Amygdala (tissue), 56 donors: ENCODE results near the gene SP9.

Source experiments
- DNase-seq, 56 donors: peaks; one replicate each; lab custom pipeline; 2025; lab: John Stamatoyannopoulos, UW

SP9 gene

GRCh38 chr2:174333017-174333371, 1.8 kb upstream of the SP9 start:
- DNase-seq: no peak

DNA sequence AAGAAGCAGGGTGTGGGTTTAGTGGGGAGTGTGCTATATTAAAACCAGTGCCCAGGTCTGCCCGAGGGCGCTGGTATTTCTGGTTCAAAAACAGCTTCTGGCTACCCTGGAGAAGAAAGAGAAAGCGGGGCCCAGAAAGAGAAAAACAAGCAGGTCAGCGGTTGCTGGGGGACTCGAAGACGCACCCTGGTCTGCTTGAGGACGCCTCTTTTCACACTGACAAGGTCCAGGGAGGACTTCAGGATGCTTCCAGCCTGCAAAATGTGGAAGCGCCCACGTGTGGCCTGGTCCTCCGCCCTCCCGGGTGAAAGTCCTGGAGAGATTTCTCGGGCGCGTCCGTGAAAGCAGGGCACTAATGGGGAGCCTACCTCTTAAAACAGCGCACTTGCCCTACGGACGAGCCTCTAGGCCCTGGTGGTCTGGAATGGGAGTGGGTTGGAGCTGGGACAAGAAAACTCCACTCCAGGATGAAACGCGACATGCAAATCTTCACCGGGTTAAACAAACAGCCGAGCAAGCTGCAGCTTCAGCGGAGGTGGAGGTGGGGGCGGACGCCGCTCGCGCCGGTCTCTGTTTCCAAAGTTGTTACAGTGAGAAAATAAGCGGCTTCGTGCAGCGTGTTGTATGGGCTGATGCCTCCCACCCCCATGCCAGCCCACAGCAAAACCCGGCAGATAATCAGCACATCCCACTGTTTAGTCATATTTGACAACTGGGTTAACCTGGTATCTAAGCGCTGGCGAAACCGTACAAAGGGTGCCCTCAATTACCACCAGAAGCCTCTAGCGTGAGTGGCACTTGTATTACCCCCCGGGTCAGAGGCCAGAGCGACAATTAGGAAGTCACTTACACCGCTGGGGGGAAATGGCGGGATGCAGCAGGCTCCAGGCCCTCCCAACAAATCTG, 1.1 kb upstream of the SP9 start:
- no peak for DNase-seq

GRCh38 chr2:174334278-174334715, 457 bp upstream of the SP9 start:
- no peak for DNase-seq

GRCh38 chr2:174335254-174335987, 667 bp downstream of the SP9 start:
- DNase-seq: no peak

DNA sequence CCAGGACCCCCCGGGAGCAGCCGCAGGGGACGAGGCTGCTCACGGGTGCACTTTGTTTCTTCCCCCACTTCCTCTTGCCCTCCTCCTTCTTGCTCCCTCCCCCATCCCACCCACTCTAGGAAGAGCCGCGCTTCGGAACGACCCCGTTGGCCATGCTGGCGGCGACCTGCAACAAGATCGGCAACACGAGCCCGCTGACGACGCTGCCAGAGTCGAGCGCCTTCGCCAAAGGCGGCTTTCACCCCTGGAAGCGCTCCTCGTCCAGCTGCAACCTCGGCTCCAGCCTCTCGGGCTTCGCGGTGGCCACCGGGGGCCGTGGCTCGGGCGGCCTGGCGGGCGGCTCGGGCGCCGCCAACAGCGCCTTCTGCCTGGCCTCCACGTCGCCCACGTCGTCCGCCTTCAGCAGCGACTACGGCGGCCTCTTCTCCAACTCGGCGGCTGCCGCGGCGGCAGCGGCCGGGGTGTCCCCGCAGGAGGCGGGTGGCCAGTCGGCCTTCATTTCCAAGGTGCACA, 1.3 kb downstream of the SP9 start:
- DNase-seq: no peak

DNA sequence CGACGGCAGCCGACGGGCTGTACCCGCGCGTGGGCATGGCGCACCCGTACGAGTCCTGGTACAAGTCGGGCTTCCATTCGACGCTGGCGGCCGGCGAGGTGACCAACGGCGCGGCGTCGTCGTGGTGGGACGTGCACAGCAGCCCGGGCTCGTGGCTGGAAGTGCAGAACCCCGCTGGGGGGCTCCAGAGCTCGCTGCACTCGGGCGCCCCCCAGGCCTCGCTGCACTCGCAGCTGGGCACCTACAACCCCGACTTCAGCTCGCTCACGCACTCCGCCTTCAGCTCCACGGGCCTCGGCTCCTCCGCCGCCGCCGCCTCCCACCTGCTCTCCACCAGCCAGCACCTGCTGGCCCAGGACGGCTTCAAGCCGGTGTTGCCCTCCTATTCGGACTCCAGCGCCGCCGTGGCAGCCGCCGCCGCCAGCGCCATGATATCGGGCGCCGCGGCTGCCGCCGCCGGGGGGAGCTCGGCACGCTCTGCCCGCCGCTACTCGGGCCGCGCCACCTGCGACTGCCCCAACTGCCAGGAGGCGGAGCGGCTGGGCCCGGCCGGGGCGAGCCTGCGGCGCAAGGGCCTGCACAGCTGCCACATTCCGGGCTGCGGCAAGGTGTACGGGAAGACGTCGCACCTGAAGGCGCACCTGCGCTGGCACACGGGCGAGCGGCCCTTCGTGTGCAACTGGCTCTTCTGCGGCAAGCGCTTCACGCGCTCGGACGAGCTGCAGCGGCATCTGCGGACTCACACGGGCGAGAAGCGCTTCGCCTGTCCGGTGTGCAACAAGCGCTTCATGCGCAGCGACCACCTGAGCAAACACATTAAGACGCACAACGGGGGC, 2.0 kb downstream of the SP9 start:
- DNase-seq: no peak

- no peak for DNase-seq
These were observed 2.8 kb downstream of the SP9 start for GRCh38 chr2:174337337-174338146.

- DNase-seq: no peak
These were observed 3.4 kb downstream of the SP9 start for GRCh38 chr2:174338147-174338605.

DNA sequence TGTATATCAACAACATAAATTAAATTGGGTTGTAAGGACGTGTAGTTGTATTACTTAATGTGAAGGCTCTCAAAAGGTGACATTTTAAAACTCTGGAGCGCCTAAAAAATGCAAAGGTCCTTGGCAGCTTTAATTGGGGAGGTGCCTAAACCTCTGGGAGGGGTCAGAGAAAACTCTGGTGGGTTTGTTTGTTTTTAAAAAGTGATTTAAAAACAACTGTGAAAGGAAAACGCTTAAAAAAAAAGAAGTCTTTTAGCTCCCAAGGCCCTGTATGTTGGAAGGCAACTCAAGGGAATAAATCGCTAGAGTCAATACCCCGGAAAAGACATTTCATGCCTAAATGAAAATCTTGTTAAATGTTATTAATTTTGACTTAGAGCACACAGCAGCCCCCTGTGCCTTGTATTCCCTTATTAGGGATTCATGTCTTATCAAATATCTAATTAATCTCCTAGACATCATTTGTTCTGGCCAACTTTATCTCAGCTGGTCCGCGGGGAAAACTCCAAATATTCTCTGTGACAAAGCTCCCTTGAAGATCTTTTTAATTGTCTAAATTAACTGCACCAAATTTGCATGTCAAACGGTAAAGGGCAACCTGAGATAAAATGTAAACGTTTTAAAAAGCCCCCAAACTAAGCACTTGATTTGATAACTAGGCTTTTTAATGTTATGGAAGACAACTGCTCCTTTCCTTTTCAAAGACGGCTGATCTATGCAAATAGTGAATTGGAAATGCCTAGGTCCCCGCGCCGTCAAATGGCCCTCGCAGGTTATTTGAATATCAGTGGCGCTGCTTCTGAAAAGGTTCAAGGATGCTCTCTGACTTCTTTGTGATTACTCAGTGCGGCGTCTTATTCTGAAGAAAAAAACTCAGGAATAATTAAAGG, 4.2 kb downstream of the SP9 start:
- DNase-seq: no peak

DNA sequence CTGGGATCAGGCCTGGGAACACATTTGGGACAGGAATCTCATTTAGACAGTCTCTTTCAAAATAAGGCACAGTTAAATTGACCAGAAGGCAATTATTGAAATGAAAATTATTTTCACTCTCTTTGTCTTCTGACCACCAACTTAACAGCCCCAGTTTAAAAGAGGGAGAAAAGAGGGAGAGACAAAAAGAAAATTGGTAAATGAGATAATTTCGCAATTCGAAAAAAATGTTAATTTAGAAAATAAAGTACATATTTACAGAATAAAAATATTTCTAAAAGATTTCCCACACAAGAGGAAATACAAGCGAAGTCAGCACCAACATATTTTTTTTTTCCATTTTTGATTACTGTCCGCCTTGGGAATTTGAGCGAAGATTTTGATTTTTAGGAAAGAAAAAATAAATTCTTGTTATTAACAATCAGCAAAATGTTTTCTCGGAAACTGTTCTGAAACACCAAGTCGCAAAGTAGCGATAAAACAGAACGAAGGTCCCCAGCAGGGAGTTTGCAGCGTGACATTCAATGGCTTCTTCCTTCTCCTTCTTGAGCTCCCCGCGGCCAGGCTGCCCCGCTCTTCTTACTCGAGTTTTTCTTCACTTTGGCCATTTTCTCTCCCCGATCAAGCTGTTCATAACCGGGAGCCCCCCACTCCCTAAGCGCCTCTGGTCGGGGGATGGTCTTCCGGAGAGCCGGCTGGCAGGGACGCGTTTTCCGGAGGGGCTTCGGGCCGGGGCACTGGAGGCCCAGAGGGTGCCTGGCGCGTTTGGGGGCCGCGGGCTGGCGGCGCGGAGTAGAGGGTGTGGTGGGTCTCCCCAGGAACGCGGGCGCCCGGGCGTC, 5.0 kb downstream of the SP9 start:
- DNase-seq: no peak

DNA sequence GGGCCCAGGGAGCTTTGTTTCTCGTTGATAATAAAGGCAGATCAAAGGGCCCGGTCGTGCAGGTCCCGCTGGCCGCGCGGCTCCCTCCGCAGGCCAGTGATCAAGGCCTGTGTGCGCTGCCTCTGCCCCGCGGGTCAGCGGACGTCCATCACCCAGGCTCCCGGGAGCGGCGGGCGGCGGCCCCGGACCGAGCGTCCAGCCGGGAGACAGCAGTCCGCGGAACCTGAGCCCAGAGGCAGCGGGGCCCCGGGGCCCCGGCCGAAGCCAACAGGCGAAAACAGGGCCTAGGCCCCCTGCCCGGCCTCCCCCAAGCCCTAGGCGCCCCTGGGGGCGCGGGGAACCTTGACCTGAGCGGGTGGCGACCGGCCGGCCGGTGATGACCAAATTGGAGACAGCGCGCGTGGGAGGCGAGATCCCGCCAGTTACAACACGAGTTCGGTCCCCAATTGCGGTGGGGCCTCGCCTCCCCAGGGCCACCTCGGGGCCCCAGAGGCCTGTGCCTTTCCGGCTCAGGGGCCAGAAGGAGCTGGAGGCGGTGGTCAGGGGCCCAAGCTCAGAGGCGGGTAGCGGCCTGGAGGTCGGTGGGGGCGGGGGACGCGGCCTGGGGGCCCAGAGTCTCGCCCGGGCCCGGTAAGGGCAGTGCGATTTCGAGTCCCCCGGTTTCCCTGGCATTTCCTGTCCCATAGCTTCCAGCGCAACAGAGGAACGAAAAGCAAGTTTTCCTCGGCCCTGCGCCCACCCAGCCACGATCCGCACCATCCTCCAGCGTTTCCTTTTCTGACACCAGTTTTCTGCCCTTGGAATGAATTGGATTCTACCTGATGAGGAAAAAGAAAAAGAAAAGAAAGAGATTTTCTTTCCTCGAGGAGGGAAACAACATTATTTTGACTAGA, 5.9 kb downstream of the SP9 start:
- DNase-seq: no peak

- DNase-seq: peak in 54 of 56 donors; percentile 14 to 91 (median 66)
These were observed 6.7 kb downstream of the SP9 start for GRCh38 chr2:174341293-174341994.

DNA sequence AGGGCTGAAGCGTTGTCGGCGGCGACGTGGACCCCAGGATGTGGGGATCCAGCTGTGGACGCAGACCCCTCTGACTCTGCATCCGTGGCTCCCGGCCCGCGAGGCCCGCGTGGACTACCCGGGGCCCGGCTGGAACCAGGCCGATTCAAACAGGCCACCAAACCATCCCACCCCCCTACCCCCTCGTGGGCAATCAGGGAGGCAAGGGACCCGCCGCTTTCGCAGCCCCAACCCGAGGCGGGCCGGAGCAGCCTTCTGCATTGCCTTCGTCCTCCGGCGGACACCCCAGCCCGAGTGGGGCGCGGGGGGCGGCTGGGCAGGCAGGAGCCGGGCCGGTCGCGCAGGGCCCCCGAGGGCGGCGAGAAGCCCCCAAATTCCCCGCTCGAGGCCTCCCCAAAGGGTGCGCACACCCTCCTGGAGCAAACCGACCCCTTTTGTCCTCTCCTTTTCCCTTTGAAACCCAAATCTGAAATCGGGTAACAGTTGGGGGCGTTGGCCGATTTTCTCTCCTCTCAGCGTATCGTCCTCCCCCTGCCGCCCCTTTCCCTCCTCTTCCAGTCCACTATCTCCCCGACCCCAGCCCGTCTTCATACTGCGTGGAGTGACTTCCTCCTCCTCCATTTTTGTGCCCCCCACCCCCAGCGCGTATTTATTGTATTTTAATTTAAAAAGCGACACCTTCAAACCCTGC, 7.4 kb downstream of the SP9 start:
- DNase-seq: no peak

DNA sequence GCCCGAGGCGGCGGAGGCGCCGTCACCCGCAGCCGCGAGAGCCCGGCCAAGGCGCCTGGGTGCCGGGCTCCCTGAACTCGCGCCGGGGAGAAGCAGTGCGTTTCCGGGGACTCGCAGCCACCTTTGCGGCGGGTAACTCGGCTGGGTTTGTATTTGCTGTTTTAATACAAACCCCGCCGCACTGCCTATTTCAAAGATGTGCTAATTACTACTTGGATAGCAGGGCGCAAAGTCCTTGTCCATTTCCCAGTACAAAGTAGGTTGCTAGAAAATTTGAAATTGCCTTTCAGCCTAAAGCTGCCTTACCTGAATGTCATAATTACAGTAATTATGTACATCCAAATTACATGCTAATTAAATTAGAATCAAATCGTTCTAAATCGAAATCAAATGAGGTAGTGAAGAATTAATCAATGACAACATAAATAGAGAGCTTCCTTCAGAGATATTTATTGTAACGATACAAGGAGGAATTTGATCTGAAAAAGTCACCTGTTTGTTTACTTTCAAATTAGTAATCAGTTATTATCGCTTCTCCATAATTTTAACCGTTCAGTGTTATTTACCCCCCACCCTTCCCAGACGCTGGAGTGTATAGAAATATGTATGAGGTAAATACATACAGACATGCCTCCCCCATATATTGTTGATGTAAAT, 8.1 kb downstream of the SP9 start:
- no peak for DNase-seq

DNA sequence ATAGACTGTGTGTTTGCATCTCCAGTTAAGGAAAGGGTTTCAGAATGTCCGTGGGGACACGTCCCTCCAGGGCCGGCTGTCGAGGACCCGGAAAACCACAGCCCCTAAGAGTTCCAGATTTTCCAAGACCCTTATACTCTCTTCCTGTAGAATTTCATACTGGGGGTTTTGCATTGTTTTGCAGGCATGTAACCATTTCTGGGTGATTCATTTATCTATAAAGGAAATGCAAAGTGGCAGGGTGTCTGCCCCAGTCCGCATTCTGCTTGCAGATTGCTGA, 8.5 kb downstream of the SP9 start:
- no peak for DNase-seq
